Activated naive CD8-positive, alpha-beta T cell (primary cell): ENCODE measurements around the gene RBM15B.
"Not testable (repeated sequence)": the region's sequence is repeated elsewhere in the genome, so short reads cannot be mapped to it uniquely, and the experiment has no call there.

Experiments
- H3K27ac Mint-ChIP-seq: one replicate; pipeline ENCODE4 v1.8.0; 2021; ENCODE audit warnings: mixed read lengths
- H3K27me3 Mint-ChIP-seq: one replicate; pipeline ENCODE4 v1.8.0; 2021; ENCODE audit warnings: mixed read lengths
- H3K36me3 Mint-ChIP-seq: one replicate; pipeline ENCODE4 v1.8.0; 2021; ENCODE audit warnings: mixed read lengths
- H3K4me1 Mint-ChIP-seq: one replicate; pipeline ENCODE4 v1.8.0; 2021; ENCODE audit warnings: low read depth, mixed read lengths
- H3K4me3 Mint-ChIP-seq: one replicate; pipeline ENCODE4 v1.8.0; 2021; ENCODE audit warnings: mild to moderate bottlenecking, mixed read lengths
- H3K9me3 Mint-ChIP-seq: one replicate; pipeline ENCODE4 v1.8.0; 2021; ENCODE audit warnings: low read depth, mixed read lengths

Gene RBM15B

GRCh38 chr3:51391075-51391565 is at the start of gene RBM15B:
TSS of gene RBM15B (plus strand) at chr3:51391285. CDS start at chr3:51391400, 115 bp downstream.
- Mint-ChIP-seq H3K9me3 (no peaks in the 10 kb centered on the region), H3K36me3 (peaks cover 18% of the 10 kb centered on the region), H3K27me3 (no peaks in the 10 kb centered on the region), H3K4me3 (peak within 1 kb of the TSS; percentile 83), H3K27ac (peak within 1 kb of the TSS; percentile 86), H3K4me1 (peaks cover 62% of the 10 kb centered on the region)

- H3K27me3 Mint-ChIP-seq, result no peaks in the 10 kb centered on the region
- H3K27ac Mint-ChIP-seq, result no peak overlapping the region
- H3K4me3 Mint-ChIP-seq, result no peak overlapping the region
- no peaks in the 10 kb centered on the region for H3K9me3 Mint-ChIP-seq
- H3K36me3 Mint-ChIP-seq, result peaks cover 7% of the 10 kb centered on the region
- H3K4me1 Mint-ChIP-seq, result no peaks in the 10 kb centered on the region
Measured at GRCh38 chr3:51343918-51344687, 47.0 kb upstream of the RBM15B start.

GRCh38 chr3:51350751-51351150 is 40.3 kb upstream of the RBM15B start:
- Mint-ChIP-seq H3K27ac (no peak overlapping the region), H3K4me1 (peaks cover 2% of the 10 kb centered on the region), H3K27me3 (no peaks in the 10 kb centered on the region), H3K4me3 (no peak overlapping the region), H3K36me3 (peaks cover 5% of the 10 kb centered on the region), H3K9me3 (no peaks in the 10 kb centered on the region)

GRCh38 chr3:51353131-51353530 is 38.0 kb upstream of the RBM15B start:
- Mint-ChIP-seq H3K4me1 (peaks cover 2% of the 10 kb centered on the region), H3K4me3 (no peak overlapping the region), H3K36me3 (peaks cover 7% of the 10 kb centered on the region), H3K9me3 (no peaks in the 10 kb centered on the region), H3K27ac (no peak overlapping the region), H3K27me3 (no peaks in the 10 kb centered on the region)

- Mint-ChIP-seq H3K36me3 (peaks cover 7% of the 10 kb centered on the region), H3K4me1 (peaks cover 2% of the 10 kb centered on the region), H3K27ac (no peak overlapping the region), H3K4me3 (no peak overlapping the region), H3K27me3 (no peaks in the 10 kb centered on the region), H3K9me3 (no peaks in the 10 kb centered on the region)
Measured at GRCh38 chr3:51353691-51354090, 37.4 kb upstream of the RBM15B start.

- Mint-ChIP-seq H3K4me1 (peaks cover 2% of the 10 kb centered on the region), H3K27me3 (no peaks in the 10 kb centered on the region), H3K4me3 (no peak overlapping the region), H3K27ac (no peak overlapping the region), H3K36me3 (peaks cover 7% of the 10 kb centered on the region), H3K9me3 (no peaks in the 10 kb centered on the region)
Measured at GRCh38 chr3:51354172-51354571, 36.9 kb upstream of the RBM15B start.

- H3K4me1 Mint-ChIP-seq, result peaks cover 2% of the 10 kb centered on the region
- H3K27ac Mint-ChIP-seq, result no peak overlapping the region
- no peaks in the 10 kb centered on the region for H3K27me3 Mint-ChIP-seq
- H3K4me3 Mint-ChIP-seq, result no peak overlapping the region
- peaks cover 7% of the 10 kb centered on the region for H3K36me3 Mint-ChIP-seq
- no peaks in the 10 kb centered on the region for H3K9me3 Mint-ChIP-seq
Measured at GRCh38 chr3:51354731-51355615, 36.1 kb upstream of the RBM15B start.

- peaks cover 7% of the 10 kb centered on the region for H3K36me3 Mint-ChIP-seq
- no peaks in the 10 kb centered on the region for H3K27me3 Mint-ChIP-seq
- H3K4me3 Mint-ChIP-seq, result no peak overlapping the region
- H3K27ac Mint-ChIP-seq, result no peak overlapping the region
- H3K9me3 Mint-ChIP-seq, result no peaks in the 10 kb centered on the region
- peaks cover 2% of the 10 kb centered on the region for H3K4me1 Mint-ChIP-seq
Measured at GRCh38 chr3:51355891-51356578, 35.0 kb upstream of the RBM15B start.

- no peaks in the 10 kb centered on the region for H3K27me3 Mint-ChIP-seq
- peaks cover 8% of the 10 kb centered on the region for H3K36me3 Mint-ChIP-seq
- peaks cover 2% of the 10 kb centered on the region for H3K4me1 Mint-ChIP-seq
- no peak overlapping the region for H3K4me3 Mint-ChIP-seq
- no peaks in the 10 kb centered on the region for H3K9me3 Mint-ChIP-seq
- H3K27ac Mint-ChIP-seq, result no peak overlapping the region
Measured at GRCh38 chr3:51357856-51358255, 33.2 kb upstream of the RBM15B start.

- Mint-ChIP-seq H3K27me3 (no peaks in the 10 kb centered on the region), H3K36me3 (peaks cover 12% of the 10 kb centered on the region), H3K27ac (no peak overlapping the region), H3K4me3 (no peak overlapping the region), H3K9me3 (no peaks in the 10 kb centered on the region), H3K4me1 (peaks cover 2% of the 10 kb centered on the region)
Measured at GRCh38 chr3:51358981-51359380, 32.1 kb upstream of the RBM15B start.

GRCh38 chr3:51360806-51361205 is 30.3 kb upstream of the RBM15B start:
- Mint-ChIP-seq H3K4me3 (no peak overlapping the region), H3K36me3 (peaks cover 10% of the 10 kb centered on the region), H3K27ac (no peak overlapping the region), H3K4me1 (no peaks in the 10 kb centered on the region), H3K9me3 (no peaks in the 10 kb centered on the region), H3K27me3 (no peaks in the 10 kb centered on the region)

GRCh38 chr3:51361746-51362145 is 29.3 kb upstream of the RBM15B start:
- Mint-ChIP-seq H3K4me1 (no peaks in the 10 kb centered on the region), H3K27ac (no peak overlapping the region), H3K27me3 (no peaks in the 10 kb centered on the region), H3K4me3 (no peak overlapping the region), H3K9me3 (no peaks in the 10 kb centered on the region), H3K36me3 (peaks cover 8% of the 10 kb centered on the region)

- H3K4me3 Mint-ChIP-seq, result no peak overlapping the region
- no peaks in the 10 kb centered on the region for H3K27me3 Mint-ChIP-seq
- H3K4me1 Mint-ChIP-seq, result no peaks in the 10 kb centered on the region
- H3K36me3 Mint-ChIP-seq, result peaks cover 8% of the 10 kb centered on the region
- no peaks in the 10 kb centered on the region for H3K9me3 Mint-ChIP-seq
- H3K27ac Mint-ChIP-seq, result no peak overlapping the region
Measured at GRCh38 chr3:51362476-51362875, 28.6 kb upstream of the RBM15B start.

- H3K27me3 Mint-ChIP-seq, H3K27ac Mint-ChIP-seq, H3K4me1 Mint-ChIP-seq, H3K4me3 Mint-ChIP-seq, H3K36me3 Mint-ChIP-seq, H3K9me3 Mint-ChIP-seq: not testable (repeated sequence)
Measured at GRCh38 chr3:51368276-51368675, 22.8 kb upstream of the RBM15B start.
